ENCODE data around the gene HBM. TPM values are rescaled to one million over a fixed set of nuclear protein-coding genes. Genes with fewer than 3 reads are reported as not detected.
"Not testable (repeated sequence)": the region's sequence is repeated elsewhere in the genome, so short reads cannot be mapped to it uniquely, and the experiment has no call there.

The HBM gene
- total RNA-seq, 4 donors from 2014 or later: 3.8 TPM; not detected in 3

DNA sequence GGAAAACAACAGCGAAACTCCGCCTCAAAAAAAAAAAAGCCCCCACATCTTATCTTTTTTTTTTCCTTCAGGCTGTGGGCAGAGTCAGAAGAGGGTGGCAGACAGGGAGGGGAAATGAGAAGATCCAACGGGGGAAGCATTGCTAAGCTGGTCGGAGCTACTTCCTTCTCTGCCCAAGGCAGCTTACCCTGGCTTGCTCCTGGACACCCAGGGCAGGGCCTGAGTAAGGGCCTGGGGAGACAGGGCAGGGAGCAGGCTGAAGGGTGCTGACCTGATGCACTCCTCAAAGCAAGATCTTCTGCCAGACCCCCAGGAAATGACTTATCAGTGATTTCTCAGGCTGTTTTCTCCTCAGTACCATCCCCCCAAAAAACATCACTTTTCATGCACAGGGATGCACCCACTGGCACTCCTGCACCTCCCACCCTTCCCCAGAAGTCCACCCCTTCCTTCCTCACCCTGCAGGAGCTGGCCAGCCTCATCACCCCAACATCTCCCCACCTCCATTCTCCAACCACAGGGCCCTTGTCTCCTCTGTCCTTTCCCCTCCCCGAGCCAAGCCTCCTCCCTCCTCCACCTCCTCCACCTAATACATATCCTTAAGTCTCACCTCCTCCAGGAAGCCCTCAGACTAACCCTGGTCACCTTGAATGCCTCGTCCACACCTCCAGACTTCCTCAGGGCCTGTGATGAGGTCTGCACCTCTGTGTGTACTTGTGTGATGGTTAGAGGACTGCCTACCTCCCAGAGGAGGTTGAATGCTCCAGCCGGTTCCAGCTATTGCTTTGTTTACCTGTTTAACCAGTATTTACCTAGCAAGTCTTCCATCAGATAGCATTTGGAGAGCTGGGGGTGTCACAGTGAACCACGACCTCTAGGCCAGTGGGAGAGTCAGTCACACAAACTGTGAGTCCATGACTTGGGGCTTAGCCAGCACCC lies 9.5 kb downstream of the HBM start:
- peaks cover 4 to 83% (median 51%) of the 10 kb centered on the region in 4 donors for H3K27me3 ChIP-seq

DNA sequence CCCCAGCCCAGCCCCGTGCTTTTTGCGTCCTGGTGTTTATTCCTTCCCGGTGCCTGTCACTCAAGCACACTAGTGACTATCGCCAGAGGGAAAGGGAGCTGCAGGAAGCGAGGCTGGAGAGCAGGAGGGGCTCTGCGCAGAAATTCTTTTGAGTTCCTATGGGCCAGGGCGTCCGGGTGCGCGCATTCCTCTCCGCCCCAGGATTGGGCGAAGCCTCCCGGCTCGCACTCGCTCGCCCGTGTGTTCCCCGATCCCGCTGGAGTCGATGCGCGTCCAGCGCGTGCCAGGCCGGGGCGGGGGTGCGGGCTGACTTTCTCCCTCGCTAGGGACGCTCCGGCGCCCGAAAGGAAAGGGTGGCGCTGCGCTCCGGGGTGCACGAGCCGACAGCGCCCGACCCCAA lies 10.2 kb downstream of the HBM start:
- peaks cover 13 to 26% (median 24%) of the 10 kb centered on the region in 4 donors for H3K4me1 ChIP-seq
- H3K36me3 ChIP-seq; H3K27ac ChIP-seq (replicated peaks in 1 of 4); intact Hi-C loops (cut with DNase I); H3K9me3 ChIP-seq; DNase-seq (ENCODE audit: extremely low spot score): not testable (repeated sequence)
- H3K27me3 ChIP-seq: peaks cover 4 to 83% (median 53%) of the 10 kb centered on the region in 4 donors
- H3K4me3 ChIP-seq: peak overlapping the region in 2 of 4 donors; percentile 25 to 28
- no CpG with 5 or more reads among the region's 39 CpGs for WGBS

More for the DNA sequence above, 9.5 kb downstream of the HBM start:
- H3K9me3 ChIP-seq: no peaks in the 10 kb centered on the region
- H3K36me3 ChIP-seq: no peaks in the 10 kb centered on the region
- peaks cover 6 to 18% (median 17%) of the 10 kb centered on the region in 4 donors for H3K4me1 ChIP-seq
- no peak for DNase-seq (ENCODE audit: extremely low spot score)
- no peak overlapping the region for H3K4me3 ChIP-seq
- intact Hi-C loops (cut with DNase I): no loop called here
- WGBS: 44% methylated on average over 7 of the region's 8 CpGs
- TF ChIP-seq EP300 (IDR thresholded peaks at IDR 0.05): no peak
- TF ChIP-seq, protein P1, sequence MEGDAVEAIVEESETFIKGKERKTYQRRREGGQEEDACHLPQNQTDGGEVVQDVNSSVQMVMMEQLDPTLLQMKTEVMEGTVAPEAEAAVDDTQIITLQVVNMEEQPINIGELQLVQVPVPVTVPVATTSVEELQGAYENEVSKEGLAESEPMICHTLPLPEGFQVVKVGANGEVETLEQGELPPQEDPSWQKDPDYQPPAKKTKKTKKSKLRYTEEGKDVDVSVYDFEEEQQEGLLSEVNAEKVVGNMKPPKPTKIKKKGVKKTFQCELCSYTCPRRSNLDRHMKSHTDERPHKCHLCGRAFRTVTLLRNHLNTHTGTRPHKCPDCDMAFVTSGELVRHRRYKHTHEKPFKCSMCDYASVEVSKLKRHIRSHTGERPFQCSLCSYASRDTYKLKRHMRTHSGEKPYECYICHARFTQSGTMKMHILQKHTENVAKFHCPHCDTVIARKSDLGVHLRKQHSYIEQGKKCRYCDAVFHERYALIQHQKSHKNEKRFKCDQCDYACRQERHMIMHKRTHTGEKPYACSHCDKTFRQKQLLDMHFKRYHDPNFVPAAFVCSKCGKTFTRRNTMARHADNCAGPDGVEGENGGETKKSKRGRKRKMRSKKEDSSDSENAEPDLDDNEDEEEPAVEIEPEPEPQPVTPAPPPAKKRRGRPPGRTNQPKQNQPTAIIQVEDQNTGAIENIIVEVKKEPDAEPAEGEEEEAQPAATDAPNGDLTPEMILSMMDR (IDR thresholded peaks at IDR 0.05): no peak
- no peak for TF ChIP-seq POLR2A (IDR thresholded peaks at IDR 0.05; ENCODE audit: low read depth)
- no peak for TF ChIP-seq POLR2AphosphoS5 (IDR thresholded peaks at IDR 0.05)
- no peak overlapping the region for H3K27ac ChIP-seq (replicated peaks in 1 of 4)

DNA sequence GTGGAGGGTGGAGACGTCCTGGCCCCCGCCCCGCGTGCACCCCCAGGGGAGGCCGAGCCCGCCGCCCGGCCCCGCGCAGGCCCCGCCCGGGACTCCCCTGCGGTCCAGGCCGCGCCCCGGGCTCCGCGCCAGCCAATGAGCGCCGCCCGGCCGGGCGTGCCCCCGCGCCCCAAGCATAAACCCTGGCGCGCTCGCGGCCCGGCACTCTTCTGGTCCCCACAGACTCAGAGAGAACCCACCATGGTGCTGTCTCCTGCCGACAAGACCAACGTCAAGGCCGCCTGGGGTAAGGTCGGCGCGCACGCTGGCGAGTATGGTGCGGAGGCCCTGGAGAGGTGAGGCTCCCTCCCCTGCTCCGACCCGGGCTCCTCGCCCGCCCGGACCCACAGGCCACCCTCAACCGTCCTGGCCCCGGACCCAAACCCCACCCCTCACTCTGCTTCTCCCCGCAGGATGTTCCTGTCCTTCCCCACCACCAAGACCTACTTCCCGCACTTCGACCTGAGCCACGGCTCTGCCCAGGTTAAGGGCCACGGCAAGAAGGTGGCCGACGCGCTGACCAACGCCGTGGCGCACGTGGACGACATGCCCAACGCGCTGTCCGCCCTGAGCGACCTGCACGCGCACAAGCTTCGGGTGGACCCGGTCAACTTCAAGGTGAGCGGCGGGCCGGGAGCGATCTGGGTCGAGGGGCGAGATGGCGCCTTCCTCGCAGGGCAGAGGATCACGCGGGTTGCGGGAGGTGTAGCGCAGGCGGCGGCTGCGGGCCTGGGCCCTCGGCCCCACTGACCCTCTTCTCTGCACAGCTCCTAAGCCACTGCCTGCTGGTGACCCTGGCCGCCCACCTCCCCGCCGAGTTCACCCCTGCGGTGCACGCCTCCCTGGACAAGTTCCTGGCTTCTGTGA lies 11.0 kb downstream of the HBM start, which contains the start of gene HBA1:
TSS of gene HBA1 (plus strand) at position 204 of the 906 bp plus-strand sequence. CDS start at position 241, 37 bp downstream.
- DNase-seq (ENCODE audit: extremely low spot score); H3K9me3 ChIP-seq; intact Hi-C loops (cut with DNase I); H3K36me3 ChIP-seq; H3K27ac ChIP-seq (replicated peaks in 1 of 4): not testable (repeated sequence)
- Histone ChIP-seq H3K4me3 (peak within 1 kb of the TSS in 2 of 4 donors; percentile 25 to 28), H3K4me1 (peaks cover 19 to 31% (median 31%) of the 10 kb centered on the region in 4 donors), H3K27me3 (peaks cover 4 to 79% (median 47%) of the 10 kb centered on the region in 4 donors)
- WGBS: no CpG with 5 or more reads among the region's 88 CpGs

DNA sequence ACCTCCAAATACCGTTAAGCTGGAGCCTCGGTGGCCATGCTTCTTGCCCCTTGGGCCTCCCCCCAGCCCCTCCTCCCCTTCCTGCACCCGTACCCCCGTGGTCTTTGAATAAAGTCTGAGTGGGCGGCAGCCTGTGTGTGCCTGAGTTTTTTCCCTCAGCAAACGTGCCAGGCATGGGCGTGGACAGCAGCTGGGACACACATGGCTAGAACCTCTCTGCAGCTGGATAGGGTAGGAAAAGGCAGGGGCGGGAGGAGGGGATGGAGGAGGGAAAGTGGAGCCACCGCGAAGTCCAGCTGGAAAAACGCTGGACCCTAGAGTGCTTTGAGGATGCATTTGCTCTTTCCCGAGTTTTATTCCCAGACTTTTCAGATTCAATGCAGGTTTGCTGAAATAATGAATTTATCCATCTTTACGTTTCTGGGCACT lies 11.6 kb downstream of the HBM start:
- H3K36me3 ChIP-seq: no peaks in the 10 kb centered on the region
- no peak overlapping the region for H3K4me3 ChIP-seq
- WGBS: 5% methylated on average over 10 of the region's 13 CpGs
- no peak for TF ChIP-seq POLR2AphosphoS5 (IDR thresholded peaks at IDR 0.05)
- no peaks in the 10 kb centered on the region for H3K9me3 ChIP-seq
- no peak overlapping the region for H3K27ac ChIP-seq (replicated peaks in 1 of 4)
- no peak for DNase-seq (ENCODE audit: extremely low spot score)
- H3K27me3 ChIP-seq: peaks cover 4 to 75% (median 47%) of the 10 kb centered on the region in 4 donors
- intact Hi-C loops (cut with DNase I): no loop called here
- peaks cover 19 to 31% (median 31%) of the 10 kb centered on the region in 4 donors for H3K4me1 ChIP-seq

DNA sequence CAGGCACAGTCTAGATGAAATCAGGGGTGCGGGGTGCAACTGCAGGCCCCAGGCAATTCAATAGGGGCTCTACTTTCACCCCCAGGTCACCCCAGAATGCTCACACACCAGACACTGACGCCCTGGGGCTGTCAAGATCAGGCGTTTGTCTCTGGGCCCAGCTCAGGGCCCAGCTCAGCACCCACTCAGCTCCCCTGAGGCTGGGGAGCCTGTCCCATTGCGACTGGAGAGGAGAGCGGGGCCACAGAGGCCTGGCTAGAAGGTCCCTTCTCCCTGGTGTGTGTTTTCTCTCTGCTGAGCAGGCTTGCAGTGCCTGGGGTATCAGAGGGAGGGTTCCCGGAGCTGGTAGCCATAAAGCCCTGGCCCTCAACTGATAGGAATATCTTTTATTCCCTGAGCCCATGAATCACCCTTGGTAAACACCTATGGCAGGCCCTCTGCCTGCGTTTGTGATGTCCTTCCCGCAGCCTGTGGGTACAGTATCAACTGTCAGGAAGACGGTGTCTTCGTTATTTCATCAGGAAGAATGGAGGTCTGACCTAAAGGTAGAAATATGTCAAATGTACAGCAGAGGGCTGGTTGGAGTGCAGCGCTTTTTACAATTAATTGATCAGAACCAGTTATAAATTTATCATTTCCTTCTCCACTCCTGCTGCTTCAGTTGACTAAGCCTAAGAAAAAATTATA lies 12.3 kb downstream of the HBM start:
- Histone ChIP-seq H3K27ac (replicated peaks in 1 of 4) (no peak overlapping the region), H3K27me3 (peaks cover 4 to 75% (median 47%) of the 10 kb centered on the region in 4 donors), H3K9me3 (no peaks in the 10 kb centered on the region), H3K4me3 (no peak overlapping the region), H3K4me1 (peaks cover 19 to 31% (median 31%) of the 10 kb centered on the region in 4 donors), H3K36me3 (no peaks in the 10 kb centered on the region)
- no peak for DNase-seq (ENCODE audit: extremely low spot score)
- TF ChIP-seq POLR2AphosphoS5 (IDR thresholded peaks at IDR 0.05): no peak
- TF ChIP-seq POLR2A (IDR thresholded peaks at IDR 0.05; ENCODE audit: low read depth): no peak
- TF ChIP-seq EP300 (IDR thresholded peaks at IDR 0.05): no peak
- WGBS: 76% methylated on average over 10 of the region's 11 CpGs
- intact Hi-C loops (cut with DNase I): no loop called here

DNA sequence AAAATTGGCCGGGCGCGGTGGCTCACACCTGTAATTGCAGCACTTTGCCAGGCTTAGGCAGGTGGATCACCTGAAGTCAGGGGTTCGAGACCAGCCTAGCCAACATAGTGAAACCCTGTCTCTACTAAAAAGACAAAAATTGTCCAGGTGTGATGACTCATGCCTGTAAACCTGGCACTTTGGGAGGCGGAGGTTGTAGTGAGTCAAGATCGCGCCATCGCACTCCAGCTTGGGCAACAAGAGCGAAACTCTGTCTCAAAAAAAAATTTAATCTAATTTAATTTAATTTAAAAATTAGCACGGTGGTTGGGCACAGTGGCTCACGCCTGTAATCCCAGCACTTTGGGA lies 12.9 kb downstream of the HBM start:
- Histone ChIP-seq H3K27me3 (peaks cover 4 to 70% (median 47%) of the 10 kb centered on the region in 4 donors), H3K27ac (replicated peaks in 1 of 4) (no peak overlapping the region), H3K9me3 (no peaks in the 10 kb centered on the region), H3K36me3 (no peaks in the 10 kb centered on the region), H3K4me1 (peaks cover 19 to 31% (median 31%) of the 10 kb centered on the region in 4 donors), H3K4me3 (no peak overlapping the region)
- DNase-seq (ENCODE audit: extremely low spot score): no peak
- 93% methylated on average over 11 of the region's 11 CpGs for WGBS
- intact Hi-C loops (cut with DNase I): no loop called here
- TF ChIP-seq EP300 (IDR thresholded peaks at IDR 0.05) (no peak), POLR2A (IDR thresholded peaks at IDR 0.05; ENCODE audit: low read depth) (no peak), POLR2AphosphoS5 (IDR thresholded peaks at IDR 0.05) (no peak)
- TF ChIP-seq, protein P1 (IDR thresholded peaks at IDR 0.05): no peak

Measured in esophagus muscularis mucosa (tissue), 4 donors.